OCI-LY7 (cell line): ENCODE data around the gene MAP4K1. TPM values are rescaled to one million over a fixed set of nuclear protein-coding genes. Genes with fewer than 3 reads are reported as not detected.
"Not testable (repeated sequence)": the region's sequence is repeated elsewhere in the genome, so short reads cannot be mapped to it uniquely, and the experiment has no call there.

Source experiments
- BruUV-seq: library from RNA; stranded (reverse); fragments of 400-500 nt; replicated peaks from 2 replicates; lab custom pipeline; 2021; lab: Mats Ljungman, UMichigan
- CTCF ChIA-PET: fragments of 300-600 bp; sonication (Branson Sonifier 250); formaldehyde crosslinking; loops from one replicate; lab custom pipeline; 2022; ENCODE audit warnings: antibody characterized with exemption; ENCODE audit not compliant: unreplicated experiment; lab: Charles Lee
- POLR2A ChIA-PET: fragments of 300-600 bp; sonication (Branson Sonifier 250); formaldehyde crosslinking; loops from one replicate; lab custom pipeline; 2022; ENCODE audit warnings: antibody characterized with exemption; lab: Charles Lee
- DNase-seq: peaks from one replicate; pipeline ENCODE4 v3.0.0-alpha.2; 2015; ENCODE audit warnings: low spot score
- H2AFZ ChIP-seq: fragments of 200-600 bp; sonication (generic), shearing (Covaris generic); 2 replicates; pipeline ENCODE4 v1.6.1; 2014; ENCODE audit warnings: mild to moderate bottlenecking, antibody characterized with exemption, low read length, moderate library complexity
- H3K27ac ChIP-seq: fragments of 200-600 bp; sonication (generic); 2 replicates; pipeline ENCODE4 v1.5.1; 2014; ENCODE audit warnings: mixed run types, low read depth, mild to moderate bottlenecking, moderate library complexity, low read length, inconsistent platforms; ENCODE audit not compliant: poor library complexity, severe bottlenecking
- H3K36me3 ChIP-seq: fragments of 200-600 bp; sonication (generic); 2 replicates; pipeline ENCODE4 v1.6.1; 2014; ENCODE audit warnings: mild to moderate bottlenecking, antibody characterized with exemption, low read length, moderate library complexity, mixed read lengths; ENCODE audit not compliant: insufficient read depth
- H3K4me1 ChIP-seq: fragments of 200-600 bp; sonication (generic); 2 replicates; pipeline ENCODE4 v1.5.1; 2014; ENCODE audit warnings: mild to moderate bottlenecking, low read length; ENCODE audit not compliant: insufficient read depth, poor library complexity, severe bottlenecking
- H3K4me2 ChIP-seq: fragments of 200-600 bp; sonication (generic); 2 replicates; pipeline ENCODE4 v1.6.1; 2014; ENCODE audit warnings: mild to moderate bottlenecking, low read length
- H3K4me3 ChIP-seq: fragments of 200-600 bp; sonication (generic); 2 replicates; pipeline ENCODE4 v1.5.1; 2014; ENCODE audit warnings: mild to moderate bottlenecking, low read depth, low read length; ENCODE audit not compliant: poor library complexity, severe bottlenecking
- H3K79me2 ChIP-seq: fragments of 200-600 bp; sonication (generic); 2 replicates; pipeline ENCODE4 v1.6.1; 2016; ENCODE audit warnings: low read depth, mild to moderate bottlenecking, low read length, moderate library complexity, mixed read lengths; ENCODE audit not compliant: insufficient read depth
- H3K9me2 ChIP-seq: fragments of 200-600 bp; sonication (generic); 2 replicates; pipeline ENCODE4 v1.6.1; 2016; ENCODE audit warnings: mild to moderate bottlenecking, low read length, mixed read lengths; ENCODE audit not compliant: insufficient read depth
- H3K9me3 ChIP-seq: fragments of 200-600 bp; sonication (generic); 2 replicates; pipeline ENCODE4 v1.6.1; 2014; ENCODE audit warnings: mild to moderate bottlenecking, mixed run types, low read length, mixed read lengths
- H4K20me1 ChIP-seq: fragments of 200-600 bp; sonication (generic); 2 replicates; pipeline ENCODE4 v1.6.1; 2014; ENCODE audit warnings: mild to moderate bottlenecking, antibody characterized with exemption, low read length, moderate library complexity, mixed read lengths; ENCODE audit not compliant: insufficient read depth
- CTCF ChIP-seq: fragments of 200-600 bp; sonication (generic); conservative IDR thresholded peaks from 2 replicates; pipeline ENCODE4 v1.5.1; 2014; ENCODE audit warnings: mild to moderate bottlenecking, antibody characterized with exemption, low read length, moderate library complexity, mixed read lengths
- EZH2phosphoT487 ChIP-seq: fragments of 200-600 bp; sonication (generic); IDR thresholded peaks from 2 replicates; pipeline ENCODE4 v1.6.1; 2018; ENCODE audit warnings: low read depth, borderline replicate concordance, mild to moderate bottlenecking, mixed run types, antibody characterized with exemption, low read length, moderate library complexity, mixed read lengths
- intact Hi-C: fragments of 100-400 bp; cut with micrococcal nuclease; formaldehyde crosslinking; loops from one replicate; pipeline ENCODE4 v1.10.0; 2022; ENCODE audit not compliant: unreplicated experiment
- total RNA-seq, 2 experiments: library from RNA; depleted of rRNA in 1 of 2; stranded (reverse); fragments of >200 nt in 1 of 2; shearing (Covaris generic) in 1 of 2; gene quantifications; 2 replicates each; pipeline ENCODE4 v1.2.3, GENCODE V29; 2014 to 2022

The MAP4K1 gene
- total RNA-seq, 2 experiments from 2014 or later: 102 to 331 TPM

DNA sequence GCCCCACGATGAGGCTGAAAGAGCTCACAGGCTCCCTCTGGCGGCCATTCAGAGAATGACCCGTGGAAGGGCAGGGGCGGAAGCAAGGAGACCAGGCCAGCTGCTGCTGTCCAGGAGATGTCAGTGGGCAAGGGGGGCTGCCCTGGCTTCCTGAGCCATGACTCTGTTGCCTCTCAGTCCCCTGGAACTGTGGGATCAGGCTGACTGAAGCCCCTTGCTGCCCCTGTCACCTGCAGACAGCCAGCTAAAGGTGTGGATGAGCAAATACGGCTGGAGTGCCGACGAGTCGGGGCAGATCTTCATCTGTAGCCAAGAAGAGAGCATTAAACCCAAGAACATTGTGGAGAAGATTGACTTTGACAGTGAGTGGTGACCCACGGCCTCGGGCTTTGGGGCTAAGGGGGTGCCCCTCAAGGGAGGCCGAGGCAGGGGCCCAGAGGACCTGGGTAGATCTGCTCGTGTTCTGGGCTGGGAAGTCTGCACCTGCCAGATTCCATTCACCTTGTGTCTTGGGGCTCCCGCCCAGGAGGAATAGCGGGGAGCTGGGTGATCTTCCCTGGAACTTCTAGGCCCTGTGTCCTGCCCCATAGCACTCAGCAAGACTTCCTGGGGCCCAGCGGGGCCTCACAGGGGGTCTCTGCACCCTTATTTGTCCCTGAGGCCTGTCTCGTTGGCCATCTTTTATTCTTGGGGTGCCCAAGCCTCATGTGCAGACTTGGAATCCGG, 17.2 kb upstream of the MAP4K1 start:
- Histone ChIP-seq H3K9me3 (no peaks in the 10 kb centered on the region), H4K20me1 (no peaks in the 10 kb centered on the region), H3K9me2 (no peaks in the 10 kb centered on the region), H3K79me2 (no peaks in the 10 kb centered on the region), H3K4me3 (no peak overlapping the region), H3K4me2 (no peak overlapping the region), H3K4me1 (peaks cover 12% of the 10 kb centered on the region), H3K27ac (no peak overlapping the region), H3K36me3 (peaks cover 61% of the 10 kb centered on the region), H2AFZ (no peak overlapping the region)
- ChIA-PET POLR2A (interaction anchor here (1.6 kb wide), 1 partner anchor 13 kb away, joined by 5 read pairs; the partner anchor contains the start of gene ACTN4), CTCF (interaction anchor here (0.7 kb wide), 1 partner anchor 18 kb away, joined by 3 read pairs; the partner anchor contains the start of gene MAP4K1)
- peak; percentile 70 for DNase-seq
- TF ChIP-seq CTCF (peak; percentile 91), EZH2phosphoT487 (no peak)
- BruUV-seq: no TSS peak
- intact Hi-C loops: loop anchor here (1.0 to 5.0 kb wide), 3 partner anchors 91 to 297 kb away; partner anchors contain the start of genes MRPS12 and SARS2

GRCh38 chr19:38632476-38633213, 14.9 kb upstream of the MAP4K1 start:
- Histone ChIP-seq H3K27ac (no peak overlapping the region), H3K79me2 (no peaks in the 10 kb centered on the region), H3K36me3 (peaks cover 82% of the 10 kb centered on the region), H3K4me2 (no peak overlapping the region), H4K20me1 (no peaks in the 10 kb centered on the region), H2AFZ (no peak overlapping the region), H3K9me2 (no peaks in the 10 kb centered on the region), H3K9me3 (no peaks in the 10 kb centered on the region), H3K4me3 (no peak overlapping the region), H3K4me1 (peaks cover 12% of the 10 kb centered on the region)
- DNase-seq: no peak
- BruUV-seq: no TSS peak
- ChIA-PET POLR2A (no interaction called here), CTCF (no interaction called here)
- intact Hi-C loops: no loop called here
- no peak for TF ChIP-seq EZH2phosphoT487
- TF ChIP-seq CTCF: no peak

DNA sequence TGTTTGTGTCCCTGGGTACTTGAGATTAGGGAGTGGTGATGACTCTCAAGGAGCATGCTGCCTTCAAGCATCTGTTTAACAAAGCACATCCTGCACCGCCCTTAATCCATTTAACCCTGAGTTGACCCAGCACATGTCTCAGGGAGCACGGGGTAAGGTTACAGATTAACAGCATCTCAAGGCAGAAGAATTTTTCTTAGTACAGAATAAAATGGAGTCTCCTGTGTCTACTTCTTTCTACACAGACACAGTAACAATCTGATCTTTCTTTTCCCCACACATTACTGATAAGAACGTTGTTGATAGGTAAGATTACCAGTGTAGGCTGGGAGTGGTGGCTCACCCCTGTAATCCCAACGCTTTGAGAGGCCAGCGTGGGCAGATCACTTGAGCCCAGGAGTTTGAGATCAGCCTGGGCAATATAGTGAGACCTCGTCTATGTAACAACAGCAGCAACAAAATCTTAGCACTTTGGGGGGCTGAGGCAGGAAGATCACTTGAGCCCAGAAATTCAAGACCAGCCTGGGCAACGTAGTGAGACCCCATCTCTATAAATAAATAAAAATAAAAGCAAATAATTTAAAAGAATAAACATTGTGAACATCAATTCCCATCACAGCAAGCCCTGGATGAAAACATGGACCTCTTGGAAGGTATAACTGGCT, 14.2 kb upstream of the MAP4K1 start:
- H2AFZ ChIP-seq, H3K4me2 ChIP-seq, POLR2A ChIA-PET, H3K9me3 ChIP-seq, H3K4me3 ChIP-seq, H3K9me2 ChIP-seq, intact Hi-C loops, H3K79me2 ChIP-seq, DNase-seq, H3K4me1 ChIP-seq, CTCF ChIA-PET, H4K20me1 ChIP-seq, H3K27ac ChIP-seq: not testable (repeated sequence)
- TSS peak; percentile 23 for BruUV-seq
- peaks cover 86% of the 10 kb centered on the region for H3K36me3 ChIP-seq

DNA sequence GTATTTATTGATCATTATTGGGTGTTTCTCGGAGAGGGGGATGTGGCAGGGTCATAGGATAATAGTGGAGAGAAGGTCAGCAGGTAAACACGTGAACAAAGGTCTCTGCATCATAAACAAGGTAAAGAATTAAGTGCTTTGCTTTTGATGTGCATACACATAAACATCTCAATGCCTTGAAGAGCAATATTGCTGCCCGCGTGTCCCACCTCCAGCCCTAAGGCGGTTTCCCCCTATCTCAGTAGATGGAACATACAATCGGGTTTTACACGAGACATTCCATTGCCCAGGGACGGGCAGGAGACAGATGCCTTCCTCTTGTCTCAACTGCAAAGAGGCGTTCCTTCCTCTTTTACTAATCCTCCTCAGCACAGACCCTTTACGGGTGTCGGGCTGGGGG, 13.5 kb upstream of the MAP4K1 start:
- H3K79me2 ChIP-seq, POLR2A ChIA-PET, H3K4me1 ChIP-seq, H3K9me2 ChIP-seq, H3K4me2 ChIP-seq, H4K20me1 ChIP-seq, H3K4me3 ChIP-seq, H2AFZ ChIP-seq, H3K27ac ChIP-seq, DNase-seq, CTCF ChIA-PET, H3K9me3 ChIP-seq, BruUV-seq, intact Hi-C loops: not testable (repeated sequence)
- H3K36me3 ChIP-seq: peaks cover 86% of the 10 kb centered on the region
